ENCODE measurements around the gene LSM14A. TPM values are rescaled to one million over a fixed set of nuclear protein-coding genes. Genes with fewer than 3 reads are reported as not detected.
"Not testable (repeated sequence)": the region's sequence is repeated elsewhere in the genome, so short reads cannot be mapped to it uniquely, and the experiment has no call there.

Gene LSM14A
- polyA plus RNA-seq, 4 donors, result 156 to 201 (median 179) TPM

GRCh38 chr19:34253681-34254045, 81.4 kb downstream of the LSM14A start:
- DNase-seq (ENCODE audit: low read depth in 4 of 4, low spot score in 3 of 4), result not testable (repeated sequence)

GRCh38 chr19:34254046-34254697, 81.9 kb downstream of the LSM14A start, which contains the start of gene GARRE1:
Gene GARRE1 (plus strand): TSS chr19:34254554. CDS start chr19:34300474, 45,920 bp downstream.
- DNase-seq (ENCODE audit: low read depth in 4 of 4, low spot score in 3 of 4), result peak in 3 of 4 donors; percentile 52 to 72 (median 72)

- DNase-seq (ENCODE audit: low read depth in 4 of 4, low spot score in 3 of 4), result no peak
These were observed 82.6 kb downstream of the LSM14A start for GRCh38 chr19:34254698-34255432.

GRCh38 chr19:34255546-34255945, 83.2 kb downstream of the LSM14A start:
- DNase-seq (ENCODE audit: low read depth in 4 of 4, low spot score in 3 of 4), result no peak

GRCh38 chr19:34256835-34257558, 84.7 kb downstream of the LSM14A start:
- no peak for DNase-seq (ENCODE audit: low read depth in 4 of 4, low spot score in 3 of 4)

- DNase-seq (ENCODE audit: low read depth in 4 of 4, low spot score in 3 of 4), result no peak
These were observed 85.2 kb downstream of the LSM14A start for GRCh38 chr19:34257559-34257924.

GRCh38 chr19:34259367-34260095, 87.2 kb downstream of the LSM14A start:
- DNase-seq (ENCODE audit: low read depth in 4 of 4, low spot score in 3 of 4), result no peak

- no peak for DNase-seq (ENCODE audit: low read depth in 4 of 4, low spot score in 3 of 4)
These were observed 88.5 kb downstream of the LSM14A start for GRCh38 chr19:34260771-34261173.

- no peak for DNase-seq (ENCODE audit: low read depth in 4 of 4, low spot score in 3 of 4)
These were observed 89.2 kb downstream of the LSM14A start for GRCh38 chr19:34261334-34262109.

GRCh38 chr19:34263745-34264237, 91.5 kb downstream of the LSM14A start:
- DNase-seq (ENCODE audit: low read depth in 4 of 4, low spot score in 3 of 4), result no peak

- no peak for DNase-seq (ENCODE audit: low read depth in 4 of 4, low spot score in 3 of 4)
These were observed 92.9 kb downstream of the LSM14A start for GRCh38 chr19:34265221-34265650.

GRCh38 chr19:34269081-34269480, 96.8 kb downstream of the LSM14A start:
- DNase-seq (ENCODE audit: low read depth in 4 of 4, low spot score in 3 of 4), result no peak

GRCh38 chr19:34269489-34269888, 97.2 kb downstream of the LSM14A start:
- DNase-seq (ENCODE audit: low read depth in 4 of 4, low spot score in 3 of 4), result no peak

- DNase-seq (ENCODE audit: low read depth in 4 of 4, low spot score in 3 of 4), result peak; percentile 51 to 73 (median 56)
These were observed 97.8 kb downstream of the LSM14A start for GRCh38 chr19:34269968-34270621.

GRCh38 chr19:34273121-34273520, 100.8 kb downstream of the LSM14A start:
- no peak for DNase-seq (ENCODE audit: low read depth in 4 of 4, low spot score in 3 of 4)

GRCh38 chr19:34274284-34274826, 102.1 kb downstream of the LSM14A start:
- DNase-seq (ENCODE audit: low read depth in 4 of 4, low spot score in 3 of 4), result no peak

- DNase-seq (ENCODE audit: low read depth in 4 of 4, low spot score in 3 of 4), result no peak
These were observed 102.7 kb downstream of the LSM14A start for GRCh38 chr19:34274827-34275625.

GRCh38 chr19:34275705-34276104, 103.4 kb downstream of the LSM14A start:
- DNase-seq (ENCODE audit: low read depth in 4 of 4, low spot score in 3 of 4), result no peak
